PC-9 (cell line): ENCODE data around the gene CPA2.

Experiments
- CTCF ChIP-seq: fragments of 200-600 bp; sonication (generic); conservative IDR thresholded peaks from 2 replicates; pipeline ENCODE4 v1.6.1; 2017; ENCODE audit warnings: mixed run types, antibody characterized with exemption, mild to moderate bottlenecking, moderate library complexity
- EZH2 ChIP-seq: fragments of 200-600 bp; sonication (generic); IDR thresholded peaks from 2 replicates; pipeline ENCODE4 v1.8.0; 2017; ENCODE audit warnings: antibody characterized with exemption, low read depth

- no peak for TF ChIP-seq CTCF
- no peak for TF ChIP-seq EZH2
Observed at GRCh38 chr7:130276796-130277762, 10.4 kb downstream of the CPA2 start.
